Natural killer cell (primary cell): Measurements from ENCODE around the gene PRKAG2. TPM values are rescaled to one million over a fixed set of nuclear protein-coding genes. Genes with fewer than 3 reads are reported as not detected.

Experiments used
- ATAC-seq, 3 donors: fragments of 150-1000 bp in 2 of 3; fragments of 200-7000 bp in 1 of 3; cut with Tn5 transposase; 1 replicate in 1 of 3; 2 replicates in 2 of 3; pipeline ENCODE4 v1.10.0; 2021; ENCODE audit warnings: mild to moderate bottlenecking in 2 of 3, moderate library complexity in 2 of 3
- DNase-seq, 2 donors: peaks; one replicate each; pipeline versions ENCODE4 v3.0.0 to v3.0.0-alpha.2; 2013 to 2021; ENCODE audit warnings: mixed read lengths in 1 of 2
- H3K27ac ChIP-seq: one replicate; pipeline ENCODE4 v1.5.1; 2013; ENCODE audit warnings: mild to moderate bottlenecking, low read length
- H3K27me3 ChIP-seq: one replicate; pipeline ENCODE4 v1.6.1; 2013; ENCODE audit warnings: low read length; ENCODE audit not compliant: control insufficient read depth, insufficient read depth
- H3K36me3 ChIP-seq: one replicate; pipeline ENCODE4 v1.6.1; 2013; ENCODE audit warnings: low read length; ENCODE audit not compliant: control insufficient read depth, insufficient read depth
- H3K4me1 ChIP-seq: one replicate; pipeline ENCODE4 v1.6.1; 2013; ENCODE audit warnings: low read length; ENCODE audit not compliant: control insufficient read depth, insufficient read depth
- H3K4me3 ChIP-seq: one replicate; pipeline ENCODE4 v1.5.1; 2013; ENCODE audit warnings: low read length
- H3K9me3 ChIP-seq: one replicate; pipeline ENCODE4 v1.6.1; 2013; ENCODE audit warnings: low read length; ENCODE audit not compliant: control insufficient read depth, insufficient read depth
- H3K27ac Mint-ChIP-seq, 2 donors: one replicate each; pipeline ENCODE4 v1.8.0; 2022; ENCODE audit warnings: mild to moderate bottlenecking in 2 of 2, mixed read lengths in 2 of 2, moderate library complexity in 1 of 2
- H3K27me3 Mint-ChIP-seq, 2 donors: one replicate each; pipeline ENCODE4 v1.8.0; 2022; ENCODE audit warnings: low read depth in 2 of 2, mixed read lengths in 2 of 2
- H3K36me3 Mint-ChIP-seq: one replicate; pipeline ENCODE4 v1.8.0; 2022; ENCODE audit warnings: mixed read lengths
- H3K4me1 Mint-ChIP-seq, 2 donors: one replicate each; pipeline ENCODE4 v1.8.0; 2022; ENCODE audit warnings: mixed read lengths in 2 of 2
- H3K4me3 Mint-ChIP-seq: one replicate; pipeline ENCODE4 v1.8.0; 2022; ENCODE audit warnings: mild to moderate bottlenecking, moderate library complexity, mixed read lengths
- H3K9me3 Mint-ChIP-seq, 2 donors: one replicate each; pipeline ENCODE4 v1.8.0; 2022; ENCODE audit warnings: mixed read lengths in 2 of 2
- WGBS: methylation state at CpG from one replicate; pipeline ENCODE4 v1.1.7; 2013; ENCODE audit warnings: missing lambda C conversion rate; ENCODE audit not compliant: insufficient coverage; 5-methylcytosine and 5-hydroxymethylcytosine counted together
- intact Hi-C: fragments of 100-400 bp; cut with micrococcal nuclease; formaldehyde crosslinking; loops from one replicate; pipeline ENCODE4 v1.14.2; 2022
- total RNA-seq, 4 donors: library from RNA; stranded (reverse); fragments of 120-200 nt in 1 of 4; gene quantifications; one replicate each; pipeline versions ENCODE4 v1.2.3 to v1.2.4, GENCODE V29; 2013 to 2022
- TF ChIP-seq, protein P1 (sequence below): fragments of 200-600 bp; IDR thresholded peaks from one replicate; pipeline ENCODE4 v1.8.0; 2022; ENCODE audit warnings: antibody characterized with exemption

The PRKAG2 gene
- total RNA-seq, 3 donors from 2014 or later (not counting 1 experiment from before 2014, with no cell fraction given) = 42.6 to 66.5 (median 64.4) TPM

DNA sequence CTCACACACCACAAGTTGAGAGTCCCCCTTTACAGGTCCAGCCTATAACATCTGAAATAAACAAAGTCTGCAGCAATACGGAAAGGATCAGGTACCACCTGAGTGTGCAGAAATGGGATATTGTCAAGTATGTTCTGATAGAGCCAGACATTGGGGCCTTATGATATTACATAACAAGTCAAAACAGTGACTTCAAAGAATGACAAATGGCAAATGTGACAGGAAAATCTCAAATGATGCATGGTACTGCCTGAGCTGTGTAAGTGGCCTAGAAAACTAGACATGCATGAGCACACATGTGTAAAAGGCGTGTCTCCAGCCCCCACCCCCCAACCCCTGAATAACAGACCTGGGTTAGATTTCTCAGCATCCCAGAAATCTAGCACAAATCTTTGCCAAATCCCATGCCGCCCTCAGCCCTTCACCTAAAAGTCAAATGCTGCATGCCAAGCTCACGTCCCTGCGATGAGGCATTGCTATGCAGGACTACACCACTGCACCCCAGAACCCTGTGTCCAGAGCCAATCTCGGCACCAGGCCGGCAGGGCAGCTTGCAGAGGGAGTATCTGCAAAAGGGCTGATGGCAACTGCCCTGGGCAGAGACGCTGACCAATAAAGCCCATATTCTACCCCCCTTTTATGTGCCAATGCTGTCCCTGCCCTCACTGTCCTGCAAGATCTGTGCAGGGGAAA, 58.8 kb downstream of the PRKAG2 start:
- peaks cover 15 to 39% of the 10 kb centered on the region in 2 donors for H3K4me1 Mint-ChIP-seq
- H3K27ac Mint-ChIP-seq = no peak overlapping the region
- TF ChIP-seq, protein P1, sequence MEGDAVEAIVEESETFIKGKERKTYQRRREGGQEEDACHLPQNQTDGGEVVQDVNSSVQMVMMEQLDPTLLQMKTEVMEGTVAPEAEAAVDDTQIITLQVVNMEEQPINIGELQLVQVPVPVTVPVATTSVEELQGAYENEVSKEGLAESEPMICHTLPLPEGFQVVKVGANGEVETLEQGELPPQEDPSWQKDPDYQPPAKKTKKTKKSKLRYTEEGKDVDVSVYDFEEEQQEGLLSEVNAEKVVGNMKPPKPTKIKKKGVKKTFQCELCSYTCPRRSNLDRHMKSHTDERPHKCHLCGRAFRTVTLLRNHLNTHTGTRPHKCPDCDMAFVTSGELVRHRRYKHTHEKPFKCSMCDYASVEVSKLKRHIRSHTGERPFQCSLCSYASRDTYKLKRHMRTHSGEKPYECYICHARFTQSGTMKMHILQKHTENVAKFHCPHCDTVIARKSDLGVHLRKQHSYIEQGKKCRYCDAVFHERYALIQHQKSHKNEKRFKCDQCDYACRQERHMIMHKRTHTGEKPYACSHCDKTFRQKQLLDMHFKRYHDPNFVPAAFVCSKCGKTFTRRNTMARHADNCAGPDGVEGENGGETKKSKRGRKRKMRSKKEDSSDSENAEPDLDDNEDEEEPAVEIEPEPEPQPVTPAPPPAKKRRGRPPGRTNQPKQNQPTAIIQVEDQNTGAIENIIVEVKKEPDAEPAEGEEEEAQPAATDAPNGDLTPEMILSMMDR = no peak
- H3K4me3 Mint-ChIP-seq = no peak overlapping the region
- no peaks in the 10 kb centered on the region for H3K9me3 Mint-ChIP-seq
- Histone ChIP-seq H3K27ac (no peak overlapping the region), H3K4me3 (no peak overlapping the region), H3K4me1 (no peaks in the 10 kb centered on the region), H3K36me3 (no peaks in the 10 kb centered on the region), H3K9me3 (no peaks in the 10 kb centered on the region), H3K27me3 (no peaks in the 10 kb centered on the region)
- intact Hi-C loops = no loop called here
- ATAC-seq (no peak), DNase-seq (no peak)
- H3K27me3 Mint-ChIP-seq = no peaks in the 10 kb centered on the region
- H3K36me3 Mint-ChIP-seq = no peaks in the 10 kb centered on the region
- WGBS = 95% methylated on average over 8 of the region's 8 CpGs

DNA sequence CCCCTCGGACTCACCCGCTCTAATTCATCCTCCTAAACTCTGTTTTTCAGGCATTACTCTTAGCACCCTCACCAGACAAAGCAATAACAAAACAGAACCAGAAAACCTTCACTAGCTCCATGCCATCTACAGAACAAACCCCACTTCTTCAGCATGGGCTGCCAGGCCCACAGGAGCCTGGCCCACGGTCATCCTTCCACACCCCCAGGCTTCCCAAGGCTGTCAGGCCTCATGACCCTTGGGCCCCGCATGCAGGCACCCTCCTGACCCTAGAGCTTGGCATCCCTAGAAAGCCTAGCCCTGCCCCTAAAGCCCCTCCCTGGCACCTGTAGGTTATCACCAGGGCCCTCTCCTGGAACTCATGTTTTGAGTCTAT, 59.6 kb downstream of the PRKAG2 start:
- H3K27ac Mint-ChIP-seq = no peak overlapping the region
- WGBS = 94% methylated on average over 4 of the region's 4 CpGs
- ATAC-seq = no peak

GRCh38 chr7:151816562-151817314, 60.2 kb downstream of the PRKAG2 start:
- TF ChIP-seq, protein P1 = no peak
- Histone ChIP-seq H3K4me3 (no peak overlapping the region), H3K4me1 (no peaks in the 10 kb centered on the region), H3K9me3 (no peaks in the 10 kb centered on the region), H3K27ac (no peak overlapping the region), H3K36me3 (no peaks in the 10 kb centered on the region), H3K27me3 (no peaks in the 10 kb centered on the region)
- Mint-ChIP-seq H3K27me3 (no peaks in the 10 kb centered on the region), H3K4me1 (peaks cover 21 to 39% of the 10 kb centered on the region in 2 donors), H3K4me3 (no peak overlapping the region), H3K36me3 (no peaks in the 10 kb centered on the region), H3K27ac (no peak overlapping the region), H3K9me3 (no peaks in the 10 kb centered on the region)
- intact Hi-C loops = no loop called here
- 95% methylated on average over 20 of the region's 20 CpGs for WGBS
- DNase-seq (no peak), ATAC-seq (no peak)

More for the DNA sequence above, 59.6 kb downstream of the PRKAG2 start:
- Histone ChIP-seq H3K27me3 (no peaks in the 10 kb centered on the region), H3K4me1 (no peaks in the 10 kb centered on the region), H3K27ac (no peak overlapping the region), H3K4me3 (no peak overlapping the region), H3K9me3 (no peaks in the 10 kb centered on the region), H3K36me3 (no peaks in the 10 kb centered on the region)
- intact Hi-C loops = no loop called here
- H3K9me3 Mint-ChIP-seq = no peaks in the 10 kb centered on the region
- TF ChIP-seq, protein P1 = no peak
- H3K4me3 Mint-ChIP-seq = no peak overlapping the region
- H3K4me1 Mint-ChIP-seq = peaks cover 16 to 42% of the 10 kb centered on the region in 2 donors
- no peaks in the 10 kb centered on the region for H3K27me3 Mint-ChIP-seq
- H3K36me3 Mint-ChIP-seq = no peaks in the 10 kb centered on the region
- no peak for DNase-seq
